HFFc6 (cell line): ENCODE measurements around the gene PBX1. TPM values are rescaled to one million over a fixed set of nuclear protein-coding genes. Genes with fewer than 3 reads are reported as not detected.

Source experiments
- DNase-seq: peaks from one replicate; pipeline ENCODE4 v3.0.0-alpha.2; 2018
- H3K27ac Mint-ChIP-seq: 2 replicates; pipeline ENCODE4 v1.8.0; 2020; ENCODE audit warnings: mild to moderate bottlenecking, mixed read lengths
- H3K27me3 Mint-ChIP-seq: 2 replicates; pipeline ENCODE4 v1.8.0; 2021; ENCODE audit warnings: mild to moderate bottlenecking, moderate library complexity, mixed read lengths; ENCODE audit not compliant: insufficient read depth
- H3K36me3 Mint-ChIP-seq: 2 replicates; pipeline ENCODE4 v1.8.0; 2021; ENCODE audit warnings: low read depth, mixed read lengths
- H3K4me1 Mint-ChIP-seq: 2 replicates; pipeline ENCODE4 v1.8.0; 2020; ENCODE audit warnings: low read depth, mixed read lengths
- H3K4me3 Mint-ChIP-seq: 2 replicates; pipeline ENCODE4 v1.8.0; 2020; ENCODE audit warnings: mild to moderate bottlenecking, moderate library complexity, mixed read lengths
- H3K9me3 Mint-ChIP-seq: 2 replicates; pipeline ENCODE4 v1.8.0; 2020; ENCODE audit warnings: mild to moderate bottlenecking, mixed read lengths
- CTCF ChIP-seq: fragments of 200-600 bp; sonication (generic); IDR thresholded peaks from 2 replicates; pipeline ENCODE4 v1.5.0; 2021; ENCODE audit warnings: antibody characterized with exemption, mild to moderate bottlenecking
- total RNA-seq, 6 experiments: library from RNA; stranded (reverse); fragmentation: NEBNext Ultra II Directional; extraction: Animal tissue kit (Norgen Biotek cat#: 25700); gene quantifications; 2 replicates in 1 of 6; 3 replicates in 5 of 6; pipeline ENCODE4 v1.2.3, GENCODE V29; 2021

The PBX1 gene
- total RNA-seq, 6 experiments from 2014 or later, result 35.4 to 42.3 (median 39.1) TPM

- no peak overlapping the region for H3K4me3 Mint-ChIP-seq
- no peak for DNase-seq
- peaks cover 14% of the 10 kb centered on the region for H3K4me1 Mint-ChIP-seq
- peaks cover 1% of the 10 kb centered on the region; the same call in 1 of the 2 replicates for H3K27me3 Mint-ChIP-seq
- H3K9me3 Mint-ChIP-seq, result no peaks in the 10 kb centered on the region
- H3K27ac Mint-ChIP-seq, result no peak overlapping the region
- no peaks in the 10 kb centered on the region for H3K36me3 Mint-ChIP-seq
- TF ChIP-seq CTCF, result no peak
Measured at GRCh38 chr1:164841702-164842465, 282.9 kb downstream of the PBX1 start.

GRCh38 chr1:164842870-164843269 is 283.9 kb downstream of the PBX1 start:
- no peak for DNase-seq
- no peak for TF ChIP-seq CTCF
- no peak overlapping the region for H3K27ac Mint-ChIP-seq
- no peaks in the 10 kb centered on the region for H3K9me3 Mint-ChIP-seq
- H3K36me3 Mint-ChIP-seq, result no peaks in the 10 kb centered on the region
- no peak overlapping the region for H3K4me3 Mint-ChIP-seq
- H3K27me3 Mint-ChIP-seq, result peaks cover 1% of the 10 kb centered on the region; the same call in 1 of the 2 replicates
- peaks cover 14% of the 10 kb centered on the region for H3K4me1 Mint-ChIP-seq

GRCh38 chr1:164843743-164844500 is 284.9 kb downstream of the PBX1 start:
- no peak for DNase-seq
- no peak overlapping the region for H3K27ac Mint-ChIP-seq
- H3K4me3 Mint-ChIP-seq, result no peak overlapping the region
- H3K4me1 Mint-ChIP-seq, result peaks cover 14% of the 10 kb centered on the region
- peaks cover 1% of the 10 kb centered on the region; the same call in 1 of the 2 replicates for H3K27me3 Mint-ChIP-seq
- H3K36me3 Mint-ChIP-seq, result no peaks in the 10 kb centered on the region
- no peak for TF ChIP-seq CTCF
- H3K9me3 Mint-ChIP-seq, result no peaks in the 10 kb centered on the region

GRCh38 chr1:164846731-164847691 is 288.0 kb downstream of the PBX1 start:
- TF ChIP-seq CTCF, result no peak
- Mint-ChIP-seq H3K4me1 (peaks cover 14% of the 10 kb centered on the region), H3K9me3 (no peaks in the 10 kb centered on the region), H3K4me3 (no peak overlapping the region), H3K27me3 (peaks cover 2% of the 10 kb centered on the region; the same call in 1 of the 2 replicates), H3K36me3 (peaks cover 4% of the 10 kb centered on the region; the same call in 1 of the 2 replicates), H3K27ac (no peak overlapping the region)
- DNase-seq, result no peak

- no peak for DNase-seq
- H3K36me3 Mint-ChIP-seq, result peaks cover 4% of the 10 kb centered on the region; the same call in 1 of the 2 replicates
- no peaks in the 10 kb centered on the region for H3K4me1 Mint-ChIP-seq
- no peak for TF ChIP-seq CTCF
- no peak overlapping the region for H3K4me3 Mint-ChIP-seq
- H3K9me3 Mint-ChIP-seq, result no peaks in the 10 kb centered on the region
- peaks cover 2% of the 10 kb centered on the region; the same call in 1 of the 2 replicates for H3K27me3 Mint-ChIP-seq
- H3K27ac Mint-ChIP-seq, result no peak overlapping the region
Measured at GRCh38 chr1:164853146-164853545, 294.2 kb downstream of the PBX1 start.
